Breast epithelium (tissue), 4 donors: ENCODE data around the gene IGF1R. TPM values are rescaled to one million over a fixed set of nuclear protein-coding genes. Genes with fewer than 3 reads are reported as not detected.

Source experiments
- DNase-seq, 2 donors: peaks; one replicate each; pipeline ENCODE4 v3.0.0-alpha.2; 2019; ENCODE audit warnings: low spot score in 2 of 2
- H3K27ac ChIP-seq, 2 donors: fragments of 200-600 bp; sonication (generic) in 1 of 2; one replicate each; pipeline ENCODE4 v1.5.1; 2016 to 2019; ENCODE audit warnings: mild to moderate bottlenecking in 1 of 2
- H3K27me3 ChIP-seq, 2 donors: fragments of 200-600 bp; sonication (generic) in 1 of 2; one replicate each; pipeline versions ENCODE4 v1.5.1 to v1.6.0; 2017 to 2019; ENCODE audit warnings: control low read depth in 1 of 2, mild to moderate bottlenecking in 1 of 2
- H3K36me3 ChIP-seq: fragments of 200-600 bp; one replicate; pipeline ENCODE4 v1.5.1; 2019
- H3K4me1 ChIP-seq, 2 donors: fragments of 200-600 bp; sonication (generic); one replicate each; pipeline ENCODE4 v1.5.1; 2016 to 2019; ENCODE audit warnings: control low read depth in 1 of 2
- H3K4me3 ChIP-seq, 3 donors: fragments of 200-600 bp; sonication (generic); 1 replicate in 2 of 3; 2 replicates in 1 of 3; pipeline ENCODE4 v1.5.1; 2016 to 2019; ENCODE audit warnings: mild to moderate bottlenecking in 3 of 3, moderate library complexity in 2 of 3
- H3K9me3 ChIP-seq, 2 donors: fragments of 200-600 bp; sonication (generic) in 1 of 2; one replicate each; pipeline ENCODE4 v1.5.1; 2016 to 2019; ENCODE audit warnings: control low read depth in 1 of 2
- POLR2A ChIP-seq: fragments of 450-650 bp; IDR thresholded peaks from one replicate; pipeline ENCODE4 v1.6.1; 2016; ENCODE audit warnings: antibody characterized with exemption, mild to moderate bottlenecking, moderate library complexity
- POLR2AphosphoS5 ChIP-seq, 3 donors: sonication (generic); formaldehyde crosslinking; IDR thresholded peaks; one replicate each; pipeline ENCODE4 v1.6.1; 2017; ENCODE audit warnings: antibody characterized with exemption in 3 of 3
- intact Hi-C: fragments of 100-400 bp; cut with DNase I; formaldehyde crosslinking; loops from one replicate; pipeline ENCODE4 v1.15.1; 2023; ENCODE audit warnings: low total_unique reads
- total RNA-seq, 3 donors: library from RNA; depleted of rRNA; stranded (reverse); fragments of >200 nt; gene quantifications; one replicate each; pipeline ENCODE4 v1.1.0, GENCODE V29; 2016
- TF ChIP-seq, protein P1 (sequence below), 3 donors: fragments of 450-650 bp; IDR thresholded peaks; one replicate each; pipeline ENCODE4 v1.5.1; 2016 to 2017; ENCODE audit warnings: antibody characterized with exemption in 3 of 3, mild to moderate bottlenecking in 3 of 3, moderate library complexity in 3 of 3

IGF1R gene
- total RNA-seq, 3 donors from 2014 or later: 61.8 to 146 (median 103) TPM

GRCh38 chr15:98920091-98920880 lies 271.9 kb downstream of the IGF1R start:
- Histone ChIP-seq H3K4me1 (no peaks in the 10 kb centered on the region), H3K9me3 (no peaks in the 10 kb centered on the region), H3K27ac (peak overlapping the region; percentile 14 to 17), H3K36me3 (no peaks in the 10 kb centered on the region), H3K4me3 (no peak overlapping the region), H3K27me3 (no peaks in the 10 kb centered on the region)
- no peak for TF ChIP-seq POLR2AphosphoS5 (IDR thresholded peaks at IDR 0.05)
- TF ChIP-seq, protein P1, sequence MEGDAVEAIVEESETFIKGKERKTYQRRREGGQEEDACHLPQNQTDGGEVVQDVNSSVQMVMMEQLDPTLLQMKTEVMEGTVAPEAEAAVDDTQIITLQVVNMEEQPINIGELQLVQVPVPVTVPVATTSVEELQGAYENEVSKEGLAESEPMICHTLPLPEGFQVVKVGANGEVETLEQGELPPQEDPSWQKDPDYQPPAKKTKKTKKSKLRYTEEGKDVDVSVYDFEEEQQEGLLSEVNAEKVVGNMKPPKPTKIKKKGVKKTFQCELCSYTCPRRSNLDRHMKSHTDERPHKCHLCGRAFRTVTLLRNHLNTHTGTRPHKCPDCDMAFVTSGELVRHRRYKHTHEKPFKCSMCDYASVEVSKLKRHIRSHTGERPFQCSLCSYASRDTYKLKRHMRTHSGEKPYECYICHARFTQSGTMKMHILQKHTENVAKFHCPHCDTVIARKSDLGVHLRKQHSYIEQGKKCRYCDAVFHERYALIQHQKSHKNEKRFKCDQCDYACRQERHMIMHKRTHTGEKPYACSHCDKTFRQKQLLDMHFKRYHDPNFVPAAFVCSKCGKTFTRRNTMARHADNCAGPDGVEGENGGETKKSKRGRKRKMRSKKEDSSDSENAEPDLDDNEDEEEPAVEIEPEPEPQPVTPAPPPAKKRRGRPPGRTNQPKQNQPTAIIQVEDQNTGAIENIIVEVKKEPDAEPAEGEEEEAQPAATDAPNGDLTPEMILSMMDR (IDR thresholded peaks at IDR 0.05): no peak
- DNase-seq: no peak
- intact Hi-C loops: loop anchor here (5.0 kb wide), 1 partner anchor 463 kb away; no protein-coding TSS in a partner anchor

DNA sequence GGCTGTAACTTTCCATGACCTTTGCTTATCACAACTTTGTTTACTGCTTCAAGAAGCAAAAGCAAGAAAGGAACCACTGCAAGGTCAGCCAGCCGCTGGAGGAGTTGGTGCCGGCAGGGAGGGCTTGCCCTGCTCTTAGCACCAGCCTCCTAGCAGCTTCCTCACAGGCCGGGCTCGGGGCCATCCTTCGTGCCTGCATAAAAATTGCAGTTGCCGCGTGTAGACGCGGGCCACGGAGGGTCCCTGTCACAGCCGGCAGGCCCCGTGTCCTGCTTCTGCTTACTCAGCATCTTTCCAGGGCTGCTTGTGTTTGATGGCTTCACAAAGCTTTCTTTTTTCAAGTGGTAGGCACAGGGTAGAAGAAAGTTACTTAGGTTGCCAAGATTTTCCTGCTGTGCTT lies 274.8 kb downstream of the IGF1R start:
- Histone ChIP-seq H3K9me3 (no peaks in the 10 kb centered on the region), H3K36me3 (no peaks in the 10 kb centered on the region), H3K27ac (peak overlapping the region; percentile 23 to 75), H3K4me3 (no peak overlapping the region), H3K4me1 (no peaks in the 10 kb centered on the region), H3K27me3 (no peaks in the 10 kb centered on the region)
- intact Hi-C loops: loop anchor here (5.0 kb wide), 1 partner anchor 466 kb away; no protein-coding TSS in a partner anchor
- TF ChIP-seq POLR2AphosphoS5 (IDR thresholded peaks at IDR 0.05) (no peak), POLR2A (no peak)
- TF ChIP-seq, protein P1 (IDR thresholded peaks at IDR 0.05): no peak
- DNase-seq: no peak

DNA sequence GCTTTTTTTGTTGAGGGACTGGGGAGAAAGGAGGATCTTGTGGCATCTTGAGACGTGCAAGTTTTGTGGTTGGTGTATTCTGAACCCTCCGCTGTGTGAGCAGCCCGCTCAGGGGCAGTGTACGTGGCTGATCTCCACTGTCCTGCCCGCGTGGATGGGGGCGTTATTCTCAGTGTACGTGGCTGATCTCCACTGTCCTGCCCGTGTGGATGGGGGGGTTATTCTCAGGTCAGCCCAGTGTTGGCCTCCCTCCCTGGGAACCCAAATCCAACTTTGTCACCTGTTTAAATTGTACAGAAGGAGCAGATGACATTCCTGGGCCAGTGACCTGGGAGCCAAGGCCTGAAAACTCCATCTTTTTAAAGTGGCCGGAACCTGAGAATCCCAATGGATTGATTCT lies 275.2 kb downstream of the IGF1R start:
- Histone ChIP-seq H3K9me3 (no peaks in the 10 kb centered on the region), H3K36me3 (no peaks in the 10 kb centered on the region), H3K27ac (peak overlapping the region; percentile 74 to 75), H3K27me3 (no peaks in the 10 kb centered on the region), H3K4me3 (no peak overlapping the region), H3K4me1 (no peaks in the 10 kb centered on the region)
- intact Hi-C loops: loop anchor here (5.0 kb wide), 1 partner anchor 466 kb away; no protein-coding TSS in a partner anchor
- DNase-seq: no peak
- TF ChIP-seq POLR2AphosphoS5 (IDR thresholded peaks at IDR 0.05) (no peak), POLR2A (no peak)
- TF ChIP-seq, protein P1 (IDR thresholded peaks at IDR 0.05): no peak

DNA sequence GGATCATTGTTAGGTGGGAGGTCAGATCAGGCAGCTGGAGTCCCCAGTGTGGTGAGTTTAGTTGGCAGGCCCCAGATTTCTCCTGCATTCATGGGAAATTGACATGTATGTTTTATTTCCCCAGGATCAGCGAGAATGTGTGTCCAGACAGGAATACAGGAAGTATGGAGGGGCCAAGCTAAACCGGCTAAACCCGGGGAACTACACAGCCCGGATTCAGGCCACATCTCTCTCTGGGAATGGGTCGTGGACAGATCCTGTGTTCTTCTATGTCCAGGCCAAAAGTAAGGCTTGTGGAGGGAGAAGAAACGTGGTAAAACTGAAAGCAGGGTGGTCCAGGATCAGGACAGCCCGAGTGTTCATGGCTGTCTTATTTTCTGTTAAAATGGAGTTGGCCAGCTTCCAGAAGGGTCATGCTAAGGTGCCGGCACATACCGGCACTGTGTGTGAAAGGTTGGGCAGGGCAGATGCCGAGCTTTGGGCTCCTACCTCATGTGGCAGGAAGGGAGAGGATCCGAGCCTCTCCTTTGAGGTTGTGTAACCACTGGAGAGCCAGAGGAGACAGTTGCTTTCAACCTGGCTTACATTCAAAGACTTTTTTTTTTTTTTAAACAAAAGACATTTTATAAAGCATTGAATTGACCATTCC lies 276.2 kb downstream of the IGF1R start:
- peak overlapping the region; percentile 74 to 75 for H3K27ac ChIP-seq
- TF ChIP-seq POLR2A (no peak), POLR2AphosphoS5 (IDR thresholded peaks at IDR 0.05) (peak in 1 of 3 donors; percentile 32)
- H3K4me3 ChIP-seq: no peak overlapping the region
- DNase-seq: no peak
- no peaks in the 10 kb centered on the region for H3K4me1 ChIP-seq
- no peaks in the 10 kb centered on the region for H3K36me3 ChIP-seq
- H3K27me3 ChIP-seq: no peaks in the 10 kb centered on the region
- intact Hi-C loops: loop anchor here (5.0 kb wide), 1 partner anchor 467 kb away; no protein-coding TSS in a partner anchor
- H3K9me3 ChIP-seq: no peaks in the 10 kb centered on the region

GRCh38 chr15:98926236-98926635 lies 277.9 kb downstream of the IGF1R start:
- no peak overlapping the region for H3K27ac ChIP-seq
- no peak for TF ChIP-seq POLR2AphosphoS5 (IDR thresholded peaks at IDR 0.05)
- no peak for TF ChIP-seq POLR2A
- TF ChIP-seq, protein P1 (IDR thresholded peaks at IDR 0.05): no peak
- no peaks in the 10 kb centered on the region for H3K27me3 ChIP-seq
- H3K4me3 ChIP-seq: no peak overlapping the region
- DNase-seq: no peak
- H3K4me1 ChIP-seq: no peaks in the 10 kb centered on the region
- intact Hi-C loops: no loop called here
- H3K36me3 ChIP-seq: no peaks in the 10 kb centered on the region
- no peaks in the 10 kb centered on the region for H3K9me3 ChIP-seq
